Psoas muscle (tissue), 8 donors: ENCODE results near the gene ZNF28. TPM values are rescaled to one million over a fixed set of nuclear protein-coding genes. Genes with fewer than 3 reads are reported as not detected.
"Not testable (repeated sequence)": the region's sequence is repeated elsewhere in the genome, so short reads cannot be mapped to it uniquely, and the experiment has no call there.

Experiments
- ATAC-seq, 4 donors: fragments of 200-7000 bp; cut with Tn5 transposase; one replicate each; pipeline ENCODE4 v1.9.1; 2020; ENCODE audit warnings: moderate library complexity in 3 of 4, mild to moderate bottlenecking in 2 of 4
- DNase-seq, 2 donors: peaks; one replicate each; pipeline ENCODE4 v3.0.0-alpha.2; 2020
- H3K27ac ChIP-seq: fragments of 200-600 bp; one replicate; pipeline ENCODE4 v1.8.0; 2022
- H3K27me3 ChIP-seq, 3 donors: fragments of 200-600 bp in 1 of 3; one replicate each; pipeline versions ENCODE4 v1.6.1 to v1.8.0; 2013 to 2022; ENCODE audit warnings: low read length in 2 of 3, mild to moderate bottlenecking in 2 of 3, moderate library complexity in 1 of 3; ENCODE audit not compliant: insufficient read depth in 3 of 3
- H3K36me3 ChIP-seq, 2 donors: fragments of 200-600 bp in 1 of 2; one replicate each; pipeline versions ENCODE4 v1.6.1 to v1.8.0; 2013 to 2022; ENCODE audit warnings: low read depth in 1 of 2, mild to moderate bottlenecking in 1 of 2, moderate library complexity in 1 of 2; ENCODE audit not compliant: insufficient read depth in 1 of 2
- H3K4me1 ChIP-seq: fragments of 200-600 bp; one replicate; pipeline ENCODE4 v1.8.0; 2022
- H3K4me3 ChIP-seq: fragments of 200-600 bp; one replicate; pipeline ENCODE4 v1.8.0; 2022; ENCODE audit warnings: mild to moderate bottlenecking
- H3K9me3 ChIP-seq: fragments of 200-600 bp; one replicate; pipeline ENCODE4 v1.8.0; 2022
- CTCF ChIP-seq: fragments of 200-600 bp; IDR thresholded peaks from one replicate; pipeline ENCODE4 v1.8.0; 2022; ENCODE audit warnings: antibody characterized with exemption
- WGBS, 3 donors: extraction: QIAGEN DNeasy Blood & Tissue Kit; methylation state at CpG; one replicate each; pipeline versions ENCODE4 v1.1.6 to v1.1.7; 2013; 5-methylcytosine and 5-hydroxymethylcytosine counted together
- intact Hi-C, 2 donors: fragments of 100-400 bp; cut with DNase I; formaldehyde crosslinking; loops; one replicate each; pipeline versions ENCODE4 v1.11.0 to v1.14.2; 2022
- polyA plus RNA-seq, 3 donors: library from polyadenylated mRNA; stranded (reverse); fragments of 200-250 nt; gene quantifications; one replicate each; pipeline ENCODE4 v1.2.3, GENCODE V29; 2013
- total RNA-seq, 4 donors: library from RNA; stranded (reverse); fragmentation: NEBNext Ultra II Directional in 2 of 4; extraction: Animal tissue kit (Norgen Biotek cat#: 25700) in 2 of 4; gene quantifications; one replicate each; pipeline versions ENCODE4 v1.2.1 to v1.2.4, GENCODE V29; 2021 to 2023
- donor health status: healthy with polysubstance abuse.
- donor health status: DM: no; HTN: no; CAD: no; lungs with moderate emphysema.
- donor health status: Bipolar disorder and iron deficiency.
- donor health status: healthy.
- donor health status: DM: yes; HTN: yes; CAD: no.
- donor health status: DM: no; HTN: no; CAD: no.
- donor health status: DM: no; HTN: no; CAD: no.
- donor health status: DM: yes; HTN: yes; CAD: no.

The ZNF28 gene
- total and polyA plus RNA-seq, 7 donors: 0.52 to 8.1 (median 2.8) TPM

GRCh38 chr19:52825765-52826164 lies 4.3 kb upstream of the ZNF28 start:
- no peak for DNase-seq
- WGBS, 3 donors: 89 to 95% (median 92%) methylated on average over 5 of the region's 5 CpGs
- Histone ChIP-seq H3K9me3 (peaks cover 5% of the 10 kb centered on the region), H3K4me1 (no peaks in the 10 kb centered on the region), H3K36me3 (no peaks in the 10 kb centered on the region), H3K27me3 (no peaks in the 10 kb centered on the region), H3K27ac (no peak overlapping the region), H3K4me3 (no peak overlapping the region)
- TF ChIP-seq CTCF: no peak
- ATAC-seq: no peak
- intact Hi-C loops: no loop called here

GRCh38 chr19:52823676-52824075 lies 2.2 kb upstream of the ZNF28 start:
- no peak for TF ChIP-seq CTCF
- Histone ChIP-seq H3K4me3 (no peak overlapping the region), H3K27me3 (no peaks in the 10 kb centered on the region), H3K27ac (no peak overlapping the region), H3K36me3 (no peaks in the 10 kb centered on the region), H3K9me3 (peaks cover 5% of the 10 kb centered on the region), H3K4me1 (no peaks in the 10 kb centered on the region)
- intact Hi-C loops: loop anchor here in 1 of 2 donors (5.0 kb wide), 1 partner anchor 34 kb away; the partner anchor contains the start of gene ZNF468
- 89 to 93% (median 91%) methylated on average over 12 of the region's 12 CpGs for WGBS, 3 donors
- no peak for DNase-seq
- ATAC-seq: no peak

DNA sequence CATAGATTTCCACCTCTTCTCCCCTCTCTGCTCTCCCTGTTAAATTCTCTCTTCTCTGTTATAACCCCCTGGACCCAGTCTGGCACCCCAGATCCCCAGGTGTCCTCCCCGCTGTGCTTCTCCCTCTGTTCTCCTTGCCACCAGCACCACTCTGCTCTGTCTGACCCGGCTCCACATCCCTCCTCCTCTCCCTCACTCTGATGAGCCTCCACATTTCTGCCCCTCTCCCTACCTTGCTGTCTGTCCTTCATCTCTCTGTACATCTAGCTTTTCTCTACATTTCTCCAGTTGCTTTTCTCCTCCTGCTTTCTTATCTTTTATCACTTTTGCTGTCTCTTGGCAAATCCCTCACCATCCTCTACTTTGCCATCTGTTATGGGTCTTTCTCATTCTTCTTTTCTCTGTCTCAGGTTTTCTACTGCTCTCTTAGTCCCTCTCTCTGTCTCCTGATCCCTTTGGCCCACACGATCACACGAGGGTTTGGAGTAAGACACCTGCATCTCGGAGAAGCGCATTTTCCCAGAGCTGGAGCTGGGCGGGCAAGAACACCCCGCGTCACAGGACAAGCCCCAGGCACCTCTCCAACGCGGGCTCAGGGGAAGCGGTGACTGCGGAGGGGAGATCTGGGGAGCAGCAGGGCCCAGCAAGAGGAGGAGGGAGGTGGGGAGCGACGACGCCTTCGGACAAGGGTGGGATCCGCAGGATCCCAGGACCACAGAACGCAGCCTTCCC lies 795 bp downstream of the ZNF28 start:
- intact Hi-C loops: loop anchor here in 1 of 2 donors (5.0 kb wide), 1 partner anchor 37 kb away; the partner anchor contains the start of gene ZNF468
- H3K27me3 ChIP-seq, H3K4me1 ChIP-seq, H3K9me3 ChIP-seq, H3K36me3 ChIP-seq: not testable (repeated sequence)
- WGBS, 3 donors: 2 to 5% (median 3%) methylated on average over 12 to 18 of the region's 19 CpGs
- ATAC-seq (peak; percentile 28 to 65 (median 52)), DNase-seq (peak; percentile 53 to 55)
- Histone ChIP-seq H3K27ac (peak overlapping the region; percentile 58), H3K4me3 (peak overlapping the region; percentile 77)

DNA sequence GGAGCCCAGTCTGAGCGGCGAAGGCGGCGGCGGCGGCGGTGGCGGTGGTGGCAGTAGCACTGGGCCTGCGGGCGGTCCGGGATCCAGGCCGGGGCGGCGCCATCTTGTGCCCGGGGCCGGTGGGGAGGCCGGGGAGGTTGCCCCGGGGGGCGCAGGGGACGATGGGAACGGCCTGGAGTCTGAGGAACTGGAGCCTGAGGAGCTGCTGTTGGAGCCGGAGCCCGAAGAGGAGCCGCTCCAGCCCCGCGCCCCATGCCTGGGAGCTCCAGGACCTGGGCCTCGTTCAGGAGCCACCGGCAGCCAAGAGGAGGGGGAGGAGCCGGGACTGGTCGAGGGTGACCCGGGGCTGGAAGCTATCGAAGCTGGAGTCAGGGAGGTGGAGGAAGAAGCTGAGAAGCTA lies 11.6 kb downstream of the ZNF28 start:
- no peak overlapping the region for H3K4me3 ChIP-seq
- H3K4me1 ChIP-seq: no peaks in the 10 kb centered on the region
- ATAC-seq: no peak
- 93 to 96% (median 95%) methylated on average over 32 of the region's 32 CpGs for WGBS, 3 donors
- intact Hi-C loops: no loop called here
- no peaks in the 10 kb centered on the region for H3K27me3 ChIP-seq
- H3K36me3 ChIP-seq: peaks cover 4 to 27% of the 10 kb centered on the region in 2 donors
- no peak overlapping the region for H3K27ac ChIP-seq
- H3K9me3 ChIP-seq: peaks cover 10% of the 10 kb centered on the region
- DNase-seq: no peak
- TF ChIP-seq CTCF: no peak

DNA sequence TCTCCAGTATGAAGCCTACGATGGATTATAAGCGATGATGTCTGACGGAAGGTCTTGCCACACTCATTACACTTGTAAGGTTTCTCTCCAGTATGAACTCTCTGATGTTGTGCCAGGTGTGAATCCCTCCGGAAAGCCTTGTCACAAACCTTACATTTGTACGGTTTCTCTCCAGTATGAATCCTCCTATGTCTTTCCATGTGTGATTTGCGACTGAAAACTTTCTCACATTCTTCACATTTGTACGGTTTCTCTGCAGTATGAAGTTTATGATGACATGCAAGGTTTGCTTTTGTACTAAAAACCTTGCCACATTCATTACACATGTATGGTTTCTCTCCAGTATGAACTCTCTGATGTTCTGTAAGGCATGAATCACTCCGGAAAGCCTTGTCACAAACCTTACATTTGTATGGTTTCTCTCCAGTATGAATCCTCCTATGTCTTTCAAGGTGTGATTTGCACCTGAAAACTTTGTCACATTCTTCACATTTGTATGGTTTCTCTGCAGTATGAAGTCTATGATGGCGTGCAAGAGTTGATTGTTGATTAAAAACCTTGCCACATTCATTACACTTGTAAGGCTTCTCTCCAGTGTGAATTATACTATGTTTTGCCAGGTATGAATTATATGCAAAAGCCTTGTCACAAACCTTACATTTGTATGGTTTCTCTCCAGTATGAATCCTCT lies 21.3 kb downstream of the ZNF28 start:
- H3K27me3 ChIP-seq, DNase-seq, H3K4me3 ChIP-seq, H3K4me1 ChIP-seq, ATAC-seq, H3K27ac ChIP-seq, intact Hi-C loops: not testable (repeated sequence)
- H3K9me3 ChIP-seq: peaks cover 82% of the 10 kb centered on the region
- peaks cover 6 to 38% of the 10 kb centered on the region in 2 donors for H3K36me3 ChIP-seq
- 95 to 98% (median 97%) methylated on average over 9 of the region's 9 CpGs for WGBS, 3 donors
